H1 (cell line): ENCODE results near the gene GPR15LG. TPM values are rescaled to one million over a fixed set of nuclear protein-coding genes. Genes with fewer than 3 reads are reported as not detected.

Source experiments
- CTCF ChIA-PET: fragments of 300-600 bp; sonication (Branson Sonifier 250); formaldehyde crosslinking; loops from one replicate; lab custom pipeline; 2021; ENCODE audit not compliant: partially characterized antibody; lab: Charles Lee
- POLR2A ChIA-PET: fragments of 300-600 bp; sonication (Branson Sonifier 250); formaldehyde crosslinking; loops from one replicate; lab custom pipeline; 2021; ENCODE audit warnings: inconsistent platforms; ENCODE audit not compliant: partially characterized antibody; lab: Charles Lee
- DNase-seq, 2 experiments: peaks; one replicate each; pipeline versions ENCODE4 v3.0.0 to v3.0.0-alpha.2; 2010 to 2022; ENCODE audit warnings: low spot score in 2 of 2, low read depth in 1 of 2, mixed read lengths in 1 of 2
- FAIRE-seq: peaks from 2 replicates; lab custom pipeline; 2011; peaks lifted over from hg19 to GRCh38; lab: Jason Lieb, UNC
- H2AFZ ChIP-seq: 2 replicates; pipeline ENCODE4 v1.8.1; 2012; ENCODE audit warnings: low read length, inconsistent platforms
- H2AK5ac ChIP-seq: 2 replicates; pipeline ENCODE4 v1.6.1; 2013; ENCODE audit warnings: low read depth, low read length
- H2BK120ac ChIP-seq: replicated peaks from 2 replicates; pipeline ENCODE3; 2013; ENCODE audit warnings: low read depth, low read length, inconsistent platforms
- H2BK12ac ChIP-seq: 2 replicates; pipeline ENCODE4 v1.6.1; 2013; ENCODE audit warnings: low read depth, low read length
- H2BK15ac ChIP-seq: 2 replicates; pipeline ENCODE4 v1.6.1; 2013; ENCODE audit warnings: low read length
- H2BK20ac ChIP-seq: 2 replicates; pipeline ENCODE4 v1.6.1; 2013; ENCODE audit warnings: low read length
- H2BK5ac ChIP-seq: 2 replicates; pipeline ENCODE4 v1.6.1; 2013; ENCODE audit warnings: low read depth, low read length
- H3K14ac ChIP-seq: 2 replicates; pipeline ENCODE4 v1.6.1; 2013; ENCODE audit warnings: inconsistent platforms; ENCODE audit not compliant: insufficient read length
- H3K18ac ChIP-seq: 2 replicates; pipeline ENCODE4 v1.6.1; 2013; ENCODE audit warnings: low read length; ENCODE audit errors: extremely low read depth
- H3K23ac ChIP-seq: 2 replicates; pipeline ENCODE4 v1.6.1; 2013; ENCODE audit warnings: inconsistent platforms; ENCODE audit not compliant: insufficient read length
- H3K23me2 ChIP-seq: 2 replicates; pipeline ENCODE4 v1.6.1; 2013; ENCODE audit warnings: low read depth, low read length
- H3K27ac ChIP-seq: 2 replicates; pipeline ENCODE4 v1.6.1; 2011; ENCODE audit warnings: low read depth, low read length, inconsistent platforms
- H3K27me3 ChIP-seq, 4 experiments: replicated peaks in 1 of 4; 1 replicate in 1 of 4; 2 replicates in 3 of 4; pipeline versions ENCODE4 v1.6.1 to v1.8.1; 2011 to 2013; ENCODE audit warnings: low read length in 3 of 4, mild to moderate bottlenecking in 3 of 4, inconsistent platforms in 2 of 4, mixed read lengths in 2 of 4, moderate library complexity in 1 of 4; ENCODE audit not compliant: control insufficient read depth in 3 of 4, insufficient read depth in 3 of 4; ENCODE audit errors: extremely low read depth in 1 of 4
- H3K36me3 ChIP-seq, 4 experiments: 2 replicates each; pipeline versions ENCODE4 v1.6.1 to v1.8.1; 2011 to 2013; ENCODE audit warnings: mild to moderate bottlenecking in 4 of 4, low read length in 3 of 4, moderate library complexity in 2 of 4, control low read depth in 1 of 4, inconsistent platforms in 1 of 4; ENCODE audit not compliant: insufficient read depth in 4 of 4, control insufficient read depth in 2 of 4
- H3K4ac ChIP-seq: replicated peaks from 2 replicates; pipeline ENCODE3; 2013; ENCODE audit warnings: low read length, low read depth, mixed read lengths, inconsistent platforms; ENCODE audit not compliant: insufficient read length
- H3K4me1 ChIP-seq, 4 experiments: replicated peaks in 1 of 4; 1 replicate in 1 of 4; 2 replicates in 3 of 4; pipeline versions ENCODE4 v1.6.1 to v1.8.1; 2011 to 2013; ENCODE audit warnings: low read length in 3 of 4, inconsistent platforms in 2 of 4, mixed read lengths in 1 of 4; ENCODE audit not compliant: insufficient read depth in 4 of 4, control insufficient read depth in 3 of 4
- H3K4me2 ChIP-seq, 2 experiments: 2 replicates each; pipeline versions ENCODE4 v1.6.1 to v1.8.1; 2011 to 2013; ENCODE audit warnings: low read depth in 2 of 2, low read length in 2 of 2, control low read depth in 1 of 2, inconsistent platforms in 1 of 2, mild to moderate bottlenecking in 1 of 2; ENCODE audit not compliant: insufficient read depth in 1 of 2
- H3K4me3 ChIP-seq, 4 experiments: fragments of 200-600, 300-600 bp in 1 of 4; sonication (generic), shearing (Covaris generic), sonication (Bioruptor Twin) in 1 of 4; 2 replicates each; pipeline versions ENCODE4 v1.5.1 to v1.8.1; 2011 to 2016; ENCODE audit warnings: low read length in 4 of 4, low read depth in 3 of 4, control low read depth in 2 of 4, inconsistent platforms in 2 of 4, mild to moderate bottlenecking in 2 of 4, mixed read lengths in 1 of 4, moderate library complexity in 1 of 4; ENCODE audit not compliant: insufficient read depth in 2 of 4; ENCODE audit errors: extremely low read depth in 1 of 4
- H3K56ac ChIP-seq: replicated peaks from 2 replicates; pipeline ENCODE3; 2013; ENCODE audit warnings: low read depth, mild to moderate bottlenecking, mixed read lengths, low read length, inconsistent platforms; ENCODE audit not compliant: insufficient read length
- H3K79me1 ChIP-seq: 2 replicates; pipeline ENCODE4 v1.6.1; 2013; ENCODE audit warnings: low read depth, low read length, control low read depth
- H3K79me2 ChIP-seq, 2 experiments: 2 replicates each; pipeline versions ENCODE4 v1.6.1 to v1.8.1; 2012 to 2013; ENCODE audit warnings: low read length in 2 of 2, mild to moderate bottlenecking in 2 of 2, inconsistent platforms in 1 of 2; ENCODE audit not compliant: insufficient read depth in 2 of 2, control insufficient read depth in 1 of 2
- H3K9ac ChIP-seq, 4 experiments: replicated peaks in 1 of 4; 1 replicate in 1 of 4; 2 replicates in 3 of 4; pipeline versions ENCODE4 v1.6.1 to v1.8.1; 2011 to 2013; ENCODE audit warnings: low read depth in 3 of 4, low read length in 3 of 4, control low read depth in 2 of 4, mild to moderate bottlenecking in 2 of 4, moderate library complexity in 2 of 4, inconsistent platforms in 1 of 4; ENCODE audit errors: extremely low read depth in 1 of 4
- H3K9me3 ChIP-seq, 2 experiments: 2 replicates each; pipeline versions ENCODE4 v1.6.1 to v1.8.1; 2012 to 2013; ENCODE audit warnings: mild to moderate bottlenecking in 2 of 2, moderate library complexity in 2 of 2, control low read depth in 1 of 2, inconsistent platforms in 1 of 2, low read depth in 1 of 2, low read length in 1 of 2, mixed read lengths in 1 of 2; ENCODE audit not compliant: insufficient read depth in 2 of 2
- H4K20me1 ChIP-seq, 2 experiments: replicated peaks in 1 of 2; 2 replicates each; pipeline versions ENCODE3 to v1.8.1; 2011 to 2013; ENCODE audit warnings: inconsistent platforms in 2 of 2, low read length in 2 of 2, mild to moderate bottlenecking in 1 of 2; ENCODE audit not compliant: insufficient read depth in 2 of 2, control insufficient read depth in 1 of 2
- H4K5ac ChIP-seq: 2 replicates; pipeline ENCODE4 v1.6.1; 2013; ENCODE audit warnings: low read length, low read depth, mixed read lengths, inconsistent platforms; ENCODE audit not compliant: insufficient read length
- H4K8ac ChIP-seq: 2 replicates; pipeline ENCODE4 v1.8.0; 2013; ENCODE audit warnings: mild to moderate bottlenecking, moderate library complexity, low read length, inconsistent platforms; ENCODE audit not compliant: insufficient read depth; ENCODE audit errors: extremely low read depth
- H4K91ac ChIP-seq: replicated peaks from 2 replicates; pipeline ENCODE3; 2013; ENCODE audit warnings: low read length, mixed read lengths, inconsistent platforms; ENCODE audit not compliant: insufficient read length
- BACH1 ChIP-seq: IDR thresholded peaks from 2 replicates; pipeline ENCODE4 v1.6.1; 2012; ENCODE audit warnings: low read length, improper control_type of control experiment
- CEBPB ChIP-seq: IDR thresholded peaks from 2 replicates; pipeline ENCODE4 v1.6.1; 2012; ENCODE audit warnings: low read depth, low read length
- EP300 ChIP-seq, 2 experiments: IDR thresholded peaks; 1 replicate in 1 of 2; 2 replicates in 1 of 2; pipeline ENCODE4 v1.6.1; 2011 to 2012; ENCODE audit warnings: low read depth in 2 of 2, low read length in 2 of 2, mild to moderate bottlenecking in 2 of 2, borderline replicate concordance in 1 of 2, inconsistent platforms in 1 of 2, moderate library complexity in 1 of 2
- WGBS, 2 experiments: shearing (Covaris generic) in 1 of 2; methylation state at CpG; one replicate each; pipeline versions ENCODE4 v1.1.6 to v1.1.7; 2013 to 2015; ENCODE audit warnings: low lambda C conversion rate in 2 of 2, mixed read lengths in 2 of 2, inconsistent platforms in 1 of 2, low coverage in 1 of 2, missing lambda C conversion rate in 1 of 2; ENCODE audit not compliant: insufficient replicate concordance in 2 of 2, insufficient coverage in 1 of 2, insufficient read length in 1 of 2; ENCODE audit errors: extremely low coverage in 1 of 2, missing lambda C conversion rate in 1 of 2; 5-methylcytosine and 5-hydroxymethylcytosine counted together
- polyA plus RNA-seq, 7 experiments: library from polyadenylated mRNA; depleted of rRNA in 3 of 7; stranded (reverse) in 5 of 7; unstranded in 2 of 7; fragments of >200 nt in 5 of 7; fragments of 200-250 nt in 2 of 7; gene quantifications; 1 replicate in 5 of 7; 2 replicates in 1 of 7; 4 replicates in 1 of 7; pipeline versions ENCODE4 v1.2.1 to v1.2.3, GENCODE V29; 2011 to 2013; ENCODE audit warnings: missing spikeins in 2 of 7, mixed read lengths in 2 of 7
- total RNA-seq: library from RNA; stranded (reverse); fragmentation: NEBNext Ultra II Directional; extraction: Animal tissue kit (Norgen Biotek cat#: 25700); gene quantifications from 2 replicates; pipeline ENCODE4 v1.2.1, GENCODE V29; 2021
- TF ChIP-seq, protein P1 (sequence below): IDR thresholded peaks from 2 replicates; pipeline ENCODE4 v1.6.1; 2011; ENCODE audit warnings: low read depth, mild to moderate bottlenecking, low read length; ENCODE audit not compliant: insufficient read depth

The GPR15LG gene
- total and polyA plus RNA-seq, 2 of the 8 experiments (the other 6 are each of a cell fraction or from before 2014, with no cell fraction given): not detected

DNA sequence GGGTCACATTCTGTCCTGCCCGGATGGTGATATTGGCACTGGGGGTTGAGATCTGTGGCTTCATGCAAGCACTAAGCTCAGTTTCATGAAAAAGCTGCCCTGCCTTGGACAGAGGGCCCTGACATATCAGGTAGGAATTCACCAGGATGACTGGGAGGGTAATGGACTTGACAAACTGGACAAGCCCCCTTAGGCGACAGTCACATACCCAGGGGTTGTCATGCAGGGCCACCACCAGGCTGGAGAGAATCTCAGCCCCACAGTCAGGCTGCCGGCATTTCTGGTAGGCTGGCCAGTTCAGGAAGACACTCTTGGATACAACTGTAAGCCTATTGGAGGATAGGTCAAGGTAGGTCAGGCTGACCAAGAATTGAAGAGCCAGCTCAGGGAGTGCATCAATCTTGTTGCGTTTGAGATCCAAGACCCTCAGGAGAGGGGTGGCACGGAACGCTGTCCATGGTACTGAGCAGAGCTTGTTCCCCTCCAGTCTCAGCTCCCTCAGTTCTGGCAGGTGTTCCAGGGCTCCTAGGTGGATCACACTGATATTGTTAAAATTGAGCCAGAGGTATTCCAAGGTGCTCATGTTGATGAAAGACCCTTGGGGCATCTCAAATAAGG, 50.9 kb downstream of the GPR15LG start:
- Histone ChIP-seq H4K5ac (no peak overlapping the region), H3K4ac (no peak overlapping the region), H4K20me1 (peaks cover 0 to 4% of the 10 kb centered on the region in 2 experiments), H3K27me3 (0 out of 7 replicates have a peak, but pooled peaks cover 0 to 2% (median 0%) of the 10 kb centered on the region in 4 experiments), H3K18ac (no peak overlapping the region), H2AK5ac (no peak overlapping the region), H3K4me2 (no peak overlapping the region), H3K23me2 (no peaks in the 10 kb centered on the region), H3K9ac (no peak overlapping the region), H3K4me3 (no peak overlapping the region), H3K14ac (no peak overlapping the region), H4K91ac (no peak overlapping the region), H2AFZ (no peak overlapping the region), H2BK15ac (no peak overlapping the region), H3K79me1 (no peaks in the 10 kb centered on the region), H3K9me3 (no peaks in the 10 kb centered on the region), H4K8ac (no peak overlapping the region), H2BK20ac (no peak overlapping the region), H3K79me2 (no peaks in the 10 kb centered on the region), H3K4me1 (no peaks in the 10 kb centered on the region), H2BK5ac (no peak overlapping the region), H2BK120ac (no peak overlapping the region), H2BK12ac (no peak overlapping the region)
- FAIRE-seq (no peak), DNase-seq (peak in 1 of 2 experiments; percentile 67)
- ChIA-PET POLR2A (no interaction called here), CTCF (interaction anchor here (0.8 to 6.0 kb wide), 11 partner anchors 8 to 313 kb away, joined by 3 to 59 read pairs (median 6); no protein-coding TSS in a partner anchor)
- 76% methylated on average over 6 of the region's 6 CpGs; no CpG with 5 or more reads in 1 of the 2 experiments for WGBS, 2 experiments
- no peak for TF ChIP-seq BACH1
- TF ChIP-seq, protein P1, sequence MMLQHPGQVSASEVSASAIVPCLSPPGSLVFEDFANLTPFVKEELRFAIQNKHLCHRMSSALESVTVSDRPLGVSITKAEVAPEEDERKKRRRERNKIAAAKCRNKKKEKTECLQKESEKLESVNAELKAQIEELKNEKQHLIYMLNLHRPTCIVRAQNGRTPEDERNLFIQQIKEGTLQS: no peak
- no peak for TF ChIP-seq CEBPB
- TF ChIP-seq EP300 (IDR thresholded peaks at IDR 0.05; ENCODE audit: borderline replicate concordance in 1 of 2, low read depth in 2 of 2, low read length in 2 of 2): no peak
- TF ChIP-seq, all 59 proteins: peak for 0
- H3K36me3 ChIP-seq: no peaks in the 10 kb centered on the region
- H3K56ac ChIP-seq: no peak overlapping the region
- no peak overlapping the region for H3K23ac ChIP-seq
- no peak overlapping the region for H3K27ac ChIP-seq
